HFF-Myc (cell line): Measurements from ENCODE around the gene CIC.
A peak's percentile ranks its signal among the peaks of the same experiment; 100 is the strongest.

ENCODE experiments used
- DNase-seq: peaks from one replicate; pipeline ENCODE4 v3.0.0-alpha.2; 2011; ENCODE audit warnings: low read depth; ENCODE audit errors: extremely low read depth
- H3K4me3 ChIP-seq: replicated peaks from 2 replicates; pipeline ENCODE4 v1.5.1; 2011; ENCODE audit warnings: low read depth, mild to moderate bottlenecking, control low read depth, low read length
- TF ChIP-seq, protein P1 (sequence below): IDR thresholded peaks from 2 replicates; pipeline ENCODE4 v1.5.1; 2012; ENCODE audit warnings: mild to moderate bottlenecking, low read depth, low read length, control low read depth; ENCODE audit errors: missing control alignments

Gene CIC

DNA sequence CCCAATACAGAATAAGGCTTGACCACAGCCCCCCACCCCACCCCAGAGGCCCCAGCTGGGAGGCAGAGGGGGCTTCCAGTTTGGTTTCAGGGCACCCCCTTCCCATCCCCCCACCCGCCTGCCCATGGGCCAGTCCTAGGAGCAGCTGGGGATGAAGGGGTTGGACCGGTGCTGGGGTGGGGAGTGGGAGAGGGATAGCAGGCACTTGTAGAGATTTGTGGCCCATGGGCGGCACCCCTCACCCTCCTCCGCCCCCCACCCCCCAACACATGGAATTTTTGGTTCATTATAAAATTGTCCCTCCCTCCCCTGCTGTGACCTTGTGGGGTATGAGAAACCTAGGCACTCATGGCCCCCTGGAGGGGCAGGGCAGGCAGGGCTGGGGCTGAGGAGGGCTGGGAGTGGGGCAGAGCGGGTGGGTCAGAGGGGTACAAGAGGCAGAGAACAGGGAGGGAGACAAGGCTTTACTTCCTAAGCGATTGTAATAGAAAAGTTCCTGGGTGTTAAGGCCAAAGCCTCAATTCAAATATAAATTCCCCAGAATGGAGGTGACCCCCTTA, 21.3 kb upstream of the CIC start:
- no peak for DNase-seq
- TF ChIP-seq, protein P1, sequence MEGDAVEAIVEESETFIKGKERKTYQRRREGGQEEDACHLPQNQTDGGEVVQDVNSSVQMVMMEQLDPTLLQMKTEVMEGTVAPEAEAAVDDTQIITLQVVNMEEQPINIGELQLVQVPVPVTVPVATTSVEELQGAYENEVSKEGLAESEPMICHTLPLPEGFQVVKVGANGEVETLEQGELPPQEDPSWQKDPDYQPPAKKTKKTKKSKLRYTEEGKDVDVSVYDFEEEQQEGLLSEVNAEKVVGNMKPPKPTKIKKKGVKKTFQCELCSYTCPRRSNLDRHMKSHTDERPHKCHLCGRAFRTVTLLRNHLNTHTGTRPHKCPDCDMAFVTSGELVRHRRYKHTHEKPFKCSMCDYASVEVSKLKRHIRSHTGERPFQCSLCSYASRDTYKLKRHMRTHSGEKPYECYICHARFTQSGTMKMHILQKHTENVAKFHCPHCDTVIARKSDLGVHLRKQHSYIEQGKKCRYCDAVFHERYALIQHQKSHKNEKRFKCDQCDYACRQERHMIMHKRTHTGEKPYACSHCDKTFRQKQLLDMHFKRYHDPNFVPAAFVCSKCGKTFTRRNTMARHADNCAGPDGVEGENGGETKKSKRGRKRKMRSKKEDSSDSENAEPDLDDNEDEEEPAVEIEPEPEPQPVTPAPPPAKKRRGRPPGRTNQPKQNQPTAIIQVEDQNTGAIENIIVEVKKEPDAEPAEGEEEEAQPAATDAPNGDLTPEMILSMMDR = no peak
- H3K4me3 ChIP-seq = no peak overlapping the region

DNA sequence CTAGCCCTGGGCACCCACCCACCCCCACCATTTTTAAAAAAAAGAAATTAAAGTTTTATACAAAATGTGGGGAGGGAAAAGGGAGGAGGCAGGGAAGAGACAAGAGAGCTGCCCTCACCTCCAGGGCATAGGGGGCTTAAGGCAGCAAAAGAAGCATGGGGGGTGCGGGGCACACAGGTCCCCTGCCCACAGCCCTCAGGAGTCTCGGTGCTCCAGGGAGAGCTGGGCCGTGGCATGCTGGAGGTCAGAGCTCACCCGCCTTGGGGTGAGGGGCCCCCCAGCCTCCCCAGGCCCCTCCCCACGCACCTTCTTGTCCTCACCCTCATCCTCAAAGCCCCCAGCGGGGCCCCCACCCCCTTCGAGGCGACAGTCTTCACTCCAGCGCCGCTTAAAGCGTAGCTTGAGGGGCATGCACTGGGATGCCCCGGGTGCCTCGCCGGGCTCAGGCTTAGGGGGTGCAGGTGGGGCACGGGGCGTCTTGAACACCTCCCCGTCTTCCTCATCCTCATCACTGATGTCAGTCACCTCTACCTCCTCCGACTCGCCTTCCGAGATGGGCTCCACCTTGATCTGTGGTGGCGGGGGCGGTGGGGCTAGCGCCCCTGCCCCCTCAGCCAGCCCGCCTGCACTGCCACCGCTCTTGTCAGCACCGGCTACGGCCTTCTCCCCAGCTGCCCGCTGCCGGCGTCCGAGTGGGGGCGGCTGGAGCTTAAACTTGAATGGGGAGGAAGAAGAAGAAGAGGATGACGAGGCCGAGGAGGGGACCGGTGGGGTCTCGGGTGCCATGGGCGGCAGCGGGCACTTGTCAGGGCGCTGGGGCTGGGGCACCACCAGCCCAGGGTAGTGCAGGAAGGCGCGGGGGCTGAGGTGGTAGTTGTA, 20.5 kb upstream of the CIC start:
- TF ChIP-seq, protein P1 = no peak
- no peak for DNase-seq

DNA sequence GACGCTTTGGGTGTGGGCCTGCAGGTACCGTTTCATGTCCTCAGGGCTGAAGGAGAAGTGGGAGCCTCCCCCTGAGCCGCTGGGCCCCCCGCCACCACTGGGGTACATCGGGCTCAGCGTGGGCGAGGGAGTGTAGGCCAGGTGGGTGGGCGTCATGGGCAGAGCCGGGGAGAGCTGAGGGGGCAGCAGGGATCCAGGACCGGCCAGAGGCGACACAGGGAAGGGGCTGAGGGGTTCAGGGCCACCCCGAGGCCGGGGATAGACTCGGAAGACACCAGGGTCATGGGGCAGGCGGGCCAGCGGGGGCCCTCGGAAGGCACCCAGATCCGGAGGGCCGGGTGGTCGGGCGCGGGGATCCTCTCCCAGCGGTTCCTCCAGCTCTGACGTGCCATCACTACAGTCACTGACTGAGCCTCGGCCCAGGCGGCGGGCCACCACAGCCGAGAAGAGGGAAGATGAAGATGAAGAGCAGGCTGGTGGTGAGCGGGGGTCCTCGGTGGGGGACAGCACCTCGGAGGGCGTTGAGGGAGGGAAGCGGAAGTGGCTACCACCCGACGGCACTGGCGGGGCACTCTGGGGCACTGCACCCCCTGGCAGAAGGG, 19.8 kb upstream of the CIC start:
- TF ChIP-seq, protein P1 = no peak
- no peak overlapping the region for H3K4me3 ChIP-seq
- no peak for DNase-seq

More for the DNA sequence above, 20.5 kb upstream of the CIC start:
- no peak overlapping the region for H3K4me3 ChIP-seq

DNA sequence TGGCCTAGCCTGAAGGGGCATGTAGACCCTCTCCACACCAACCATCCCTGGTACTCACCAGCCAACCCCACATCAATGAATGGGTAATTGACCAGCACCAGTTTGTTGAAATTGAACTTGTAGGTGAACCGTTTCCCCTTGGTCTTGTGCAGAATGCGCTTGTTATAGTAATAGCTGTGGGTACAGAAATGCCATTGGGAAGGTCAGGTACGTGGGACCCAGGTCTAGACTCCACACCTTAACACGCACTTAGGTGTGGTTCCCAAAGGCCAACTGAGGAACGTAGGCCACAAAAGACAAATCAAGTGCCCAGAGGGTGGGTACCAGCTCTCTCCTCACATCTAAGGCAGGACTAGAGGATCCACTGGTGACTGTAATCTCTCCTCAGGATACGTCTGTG, 19.3 kb upstream of the CIC start:
- no peak overlapping the region for H3K4me3 ChIP-seq
- DNase-seq = no peak
- TF ChIP-seq, protein P1 = no peak

DNA sequence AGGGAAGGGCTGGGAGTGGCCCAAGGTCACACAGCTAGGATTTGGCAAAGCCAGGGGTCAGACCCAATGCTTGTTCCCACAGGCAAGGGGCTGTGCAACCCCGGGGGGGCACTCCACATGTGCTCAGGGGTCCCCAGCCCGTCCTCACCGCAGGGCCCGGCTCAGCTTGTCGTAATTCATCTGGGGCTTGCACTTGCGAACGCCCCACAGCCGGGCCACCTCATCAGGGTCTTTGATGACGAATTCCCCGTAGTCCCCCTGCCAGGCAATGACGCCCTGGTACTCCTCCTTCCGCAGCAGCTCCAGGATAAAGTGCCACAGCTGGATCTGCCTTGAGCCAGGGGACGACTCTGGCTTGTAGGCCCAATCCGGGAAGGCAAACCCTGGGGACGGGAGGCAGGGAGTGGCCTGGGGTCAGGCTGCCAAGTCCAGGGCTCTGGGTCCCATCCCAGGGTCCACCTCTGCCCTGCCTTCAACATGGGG, 18.8 kb upstream of the CIC start:
- DNase-seq = no peak
- TF ChIP-seq, protein P1 = no peak
- H3K4me3 ChIP-seq = peak overlapping the region; percentile 93

DNA sequence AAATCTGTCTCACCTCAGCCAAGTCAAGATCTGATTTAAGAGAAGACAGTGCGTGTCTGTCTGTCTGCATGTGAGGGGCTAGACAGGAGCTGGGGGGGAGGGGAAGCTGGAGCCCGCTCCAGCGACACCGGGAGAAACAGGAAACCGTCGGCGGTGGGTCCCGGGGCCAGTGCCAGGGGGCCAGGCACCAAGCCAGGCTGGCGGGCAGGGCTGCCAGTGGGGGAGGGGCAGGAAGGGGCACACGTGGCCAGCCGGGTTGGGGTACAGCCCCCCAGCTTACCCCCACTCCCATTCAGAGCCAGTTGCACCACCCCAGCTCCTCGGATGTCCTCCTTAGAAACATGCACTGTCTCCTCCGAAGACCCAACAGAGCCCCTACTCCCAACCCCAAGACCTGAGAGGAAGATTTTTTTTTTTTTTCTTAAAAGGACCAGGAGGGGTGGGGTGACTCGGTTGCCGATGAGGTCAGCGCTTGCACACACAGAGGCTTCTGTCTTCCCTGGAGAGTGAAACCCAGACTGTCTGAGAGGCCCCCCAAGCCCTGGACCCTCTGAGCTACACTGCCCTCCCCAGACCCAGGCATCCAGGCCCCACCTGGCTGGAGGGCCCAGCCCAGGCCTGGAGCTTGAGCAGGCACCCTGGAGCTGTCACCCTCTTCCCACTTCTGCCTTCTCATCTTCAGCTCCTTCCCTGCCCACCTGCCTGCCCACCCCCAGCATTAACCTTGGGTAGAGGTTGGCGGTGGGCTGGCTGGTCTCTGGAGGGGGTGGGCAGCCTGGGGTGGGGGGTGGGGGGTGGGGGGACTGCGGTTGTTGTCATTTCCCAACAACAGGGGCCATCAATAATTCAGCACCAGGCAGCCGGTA, 18.2 kb upstream of the CIC start:
- no peak for DNase-seq

More for the DNA sequence above, 18.2 kb upstream of the CIC start:
- H3K4me3 ChIP-seq = peak overlapping the region; percentile 93
- TF ChIP-seq, protein P1 = no peak
